Neural progenitor cell (in vitro differentiated cells): ENCODE data around the gene JPH3.

Experiments used
- CTCF ChIP-seq: fragments of 200-600 bp; sonication (generic); IDR thresholded peaks from 2 replicates; pipeline ENCODE4 v1.5.1; 2017; ENCODE audit warnings: antibody characterized with exemption, mild to moderate bottlenecking
- EZH2 ChIP-seq: fragments of 200-600 bp; sonication (generic); IDR thresholded peaks from 2 replicates; pipeline ENCODE4 v1.6.1; 2017; ENCODE audit warnings: antibody characterized with exemption, mild to moderate bottlenecking, moderate library complexity

- TF ChIP-seq CTCF = no peak
- no peak for TF ChIP-seq EZH2
These were observed 43.6 kb upstream of the JPH3 start for GRCh38 chr16:87558682-87559081.
